Stimulated activated CD8-positive, alpha-beta memory T cell treated with anti-CD3 and anti-CD28 coated beads, Interleukin-15, amount 100 ng/mL, for 24 hours (primary cell): ENCODE data around the gene PDPR.
"Not testable (repeated sequence)": the region's sequence is repeated elsewhere in the genome, so short reads cannot be mapped to it uniquely, and the experiment has no call there.

Source experiments
- DNase-seq: peaks from one replicate; pipeline ENCODE4 v3.0.0-alpha.2; 2020; ENCODE audit warnings: low read depth

Gene PDPR

GRCh38 chr16:70113982-70114826 is at the start of gene PDPR:
PDPR (plus strand) TSS chr16:70114332; CDS start chr16:70120493, 6,161 bp downstream.
- peak; percentile 74 for DNase-seq

GRCh38 chr16:70064841-70065370 is 49.2 kb upstream of the PDPR start:
- DNase-seq: peak; percentile 35

- DNase-seq: not testable (repeated sequence)
Measured at GRCh38 chr16:70065376-70065745, 48.8 kb upstream of the PDPR start.

- peak; percentile 80 for DNase-seq
Measured at GRCh38 chr16:70065746-70066658, 48.1 kb upstream of the PDPR start.

GRCh38 chr16:70066751-70067150 is 47.4 kb upstream of the PDPR start:
- not testable (repeated sequence) for DNase-seq

GRCh38 chr16:70079081-70079480 is 35.1 kb upstream of the PDPR start:
- not testable (repeated sequence) for DNase-seq

- DNase-seq: not testable (repeated sequence)
Measured at GRCh38 chr16:70081219-70081618, 32.9 kb upstream of the PDPR start.

GRCh38 chr16:70083931-70084330 is 30.2 kb upstream of the PDPR start:
- not testable (repeated sequence) for DNase-seq

- DNase-seq: not testable (repeated sequence)
Measured at GRCh38 chr16:70088160-70088559, 26.0 kb upstream of the PDPR start.

- DNase-seq: not testable (repeated sequence)
Measured at GRCh38 chr16:70088877-70089276, 25.3 kb upstream of the PDPR start.

- not testable (repeated sequence) for DNase-seq
Measured at GRCh38 chr16:70089289-70089688, 24.8 kb upstream of the PDPR start.

- DNase-seq: not testable (repeated sequence)
Measured at GRCh38 chr16:70091104-70091503, 23.0 kb upstream of the PDPR start.

GRCh38 chr16:70094096-70094495 is 20.0 kb upstream of the PDPR start:
- not testable (repeated sequence) for DNase-seq

- not testable (repeated sequence) for DNase-seq
Measured at GRCh38 chr16:70109583-70110279, 4.4 kb upstream of the PDPR start.

GRCh38 chr16:70112162-70112561 is 2.0 kb upstream of the PDPR start:
- not testable (repeated sequence) for DNase-seq

GRCh38 chr16:70113599-70113981 is 542 bp upstream of the PDPR start:
- not testable (repeated sequence) for DNase-seq

GRCh38 chr16:70118354-70118753 is 4.2 kb downstream of the PDPR start:
- not testable (repeated sequence) for DNase-seq

GRCh38 chr16:70118776-70119175 is 4.6 kb downstream of the PDPR start:
- not testable (repeated sequence) for DNase-seq

- not testable (repeated sequence) for DNase-seq
Measured at GRCh38 chr16:70120398-70120797, 6.3 kb downstream of the PDPR start.

- not testable (repeated sequence) for DNase-seq
Measured at GRCh38 chr16:70123822-70124221, 9.7 kb downstream of the PDPR start.

- DNase-seq: not testable (repeated sequence)
Measured at GRCh38 chr16:70126226-70126625, 12.1 kb downstream of the PDPR start.

GRCh38 chr16:70127706-70128105 is 13.6 kb downstream of the PDPR start:
- not testable (repeated sequence) for DNase-seq
